Activated CD4-positive, alpha-beta memory T cell treated with anti-CD3 and anti-CD28 coated beads for 36 hours (primary cell): ENCODE measurements around the gene ADD3. TPM values are rescaled to one million over a fixed set of nuclear protein-coding genes. Genes with fewer than 3 reads are reported as not detected.
"Not testable (repeated sequence)": the region's sequence is repeated elsewhere in the genome, so short reads cannot be mapped to it uniquely, and the experiment has no call there.

ENCODE experiments used
- CTCF ChIA-PET: fragments of 350-600 bp; sonication (Branson Sonifier 250); formaldehyde crosslinking; loops from one replicate; lab custom pipeline; 2021; ENCODE audit warnings: antibody characterized with exemption, inconsistent platforms; lab: Charles Lee
- POLR2A ChIA-PET: fragments of 350-600 bp; sonication (Branson Sonifier 250); formaldehyde crosslinking; loops from one replicate; lab custom pipeline; 2021; ENCODE audit warnings: antibody characterized with exemption; lab: Charles Lee
- DNase-seq: peaks from one replicate; pipeline ENCODE4 v3.0.0-alpha.2; 2020
- H3K27ac Mint-ChIP-seq: one replicate; pipeline ENCODE4 v1.8.0; 2021; ENCODE audit warnings: mixed read lengths
- H3K27me3 Mint-ChIP-seq: one replicate; pipeline ENCODE4 v1.8.0; 2021; ENCODE audit warnings: mixed read lengths
- H3K36me3 Mint-ChIP-seq: one replicate; pipeline ENCODE4 v1.8.0; 2021; ENCODE audit warnings: mixed read lengths
- H3K4me1 Mint-ChIP-seq: one replicate; pipeline ENCODE4 v1.8.0; 2021; ENCODE audit warnings: low read depth, mixed read lengths
- H3K4me3 Mint-ChIP-seq: one replicate; pipeline ENCODE4 v1.8.0; 2021; ENCODE audit warnings: mild to moderate bottlenecking, mixed read lengths
- H3K9me3 Mint-ChIP-seq: one replicate; pipeline ENCODE4 v1.8.0; 2021; ENCODE audit warnings: mixed read lengths
- intact Hi-C: fragments of 100-400 bp; cut with micrococcal nuclease; formaldehyde crosslinking; loops from one replicate; pipeline ENCODE4 v1.15.1; 2023
- total RNA-seq, 2 experiments: library from RNA; stranded (reverse); gene quantifications; one replicate each; pipeline ENCODE4 v1.2.3, GENCODE V29; 2021

The ADD3 gene
- total RNA-seq, 2 experiments from 2014 or later, result 92.3 to 93.3 TPM

DNA sequence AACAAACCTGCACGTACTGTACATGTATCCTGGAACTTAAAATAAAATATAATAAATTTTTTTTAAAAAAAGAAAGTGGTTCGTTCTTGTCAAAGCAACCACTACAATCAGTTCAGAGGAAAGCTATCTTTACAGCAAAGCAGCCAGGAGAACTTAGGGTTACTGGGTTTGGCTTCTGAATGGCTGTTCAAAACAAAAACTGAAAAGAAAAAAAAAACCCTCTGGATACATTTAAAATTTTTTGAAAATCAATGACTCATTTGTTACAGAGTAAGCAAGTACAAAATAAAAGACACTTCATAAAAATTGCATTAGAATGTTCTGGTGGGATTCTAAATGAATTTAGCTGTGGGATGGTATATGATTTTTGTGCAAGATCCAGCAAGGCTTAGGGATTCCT lies 28.6 kb upstream of the ADD3 start:
- H3K9me3 Mint-ChIP-seq, result no peaks in the 10 kb centered on the region
- H3K4me3 Mint-ChIP-seq, result no peak overlapping the region
- ChIA-PET POLR2A (no interaction called here), CTCF (interaction anchor here (0.7 to 3.6 kb wide), 22 partner anchors 11 to 310 kb away, joined by 3 to 23 read pairs (median 4); partner anchors contain the start of gene ADD3)
- intact Hi-C loops, result loop anchor here (2.0 kb wide), 2 partner anchors 32 to 158 kb away; no protein-coding TSS in a partner anchor
- no peak overlapping the region for H3K27ac Mint-ChIP-seq
- H3K36me3 Mint-ChIP-seq, result no peaks in the 10 kb centered on the region
- no peak for DNase-seq
- H3K4me1 Mint-ChIP-seq, result peaks cover 4% of the 10 kb centered on the region
- no peaks in the 10 kb centered on the region for H3K27me3 Mint-ChIP-seq

- Mint-ChIP-seq H3K36me3 (peaks cover 3% of the 10 kb centered on the region), H3K27me3 (no peaks in the 10 kb centered on the region), H3K27ac (no peak overlapping the region), H3K4me1 (peaks cover 4% of the 10 kb centered on the region), H3K4me3 (no peak overlapping the region), H3K9me3 (peaks cover 6% of the 10 kb centered on the region)
- ChIA-PET CTCF (interaction anchor here (1.3 kb wide), 1 partner anchor 97 kb away, joined by 5 read pairs; no protein-coding TSS in a partner anchor), POLR2A (no interaction called here)
- intact Hi-C loops, result no loop called here
- no peak for DNase-seq
These were observed 26.1 kb upstream of the ADD3 start for GRCh38 chr10:109981650-109982049.

- peaks cover 3% of the 10 kb centered on the region for H3K36me3 Mint-ChIP-seq
- CTCF ChIA-PET, result interaction anchor here (1.3 to 1.5 kb wide), 2 partner anchors 20 to 98 kb away, joined by 4 to 5 read pairs; no protein-coding TSS in a partner anchor
These were observed 25.7 kb upstream of the ADD3 start for GRCh38 chr10:109982123-109982522.

DNA sequence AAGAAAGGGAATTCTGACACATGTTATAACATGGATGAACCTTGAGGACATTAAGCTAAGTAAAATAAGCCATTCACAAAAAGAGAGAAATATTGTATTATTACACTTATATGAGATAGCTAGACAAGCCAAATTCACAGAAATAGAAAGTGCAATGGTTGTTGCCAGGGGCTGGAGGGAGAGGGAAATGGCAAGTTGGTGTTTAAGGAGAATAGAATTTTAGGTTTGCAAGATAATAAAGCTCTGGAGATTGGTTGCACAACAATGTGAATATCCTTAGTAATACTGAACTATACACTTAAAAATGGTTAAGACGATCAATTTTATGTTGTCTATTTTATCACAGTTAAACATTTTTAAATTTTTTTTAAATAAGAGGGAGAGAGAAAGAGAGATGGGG lies 25.0 kb upstream of the ADD3 start:
- CTCF ChIA-PET, result interaction anchor here (1.3 to 1.5 kb wide), 2 partner anchors 20 to 99 kb away, joined by 4 to 5 read pairs; no protein-coding TSS in a partner anchor
- DNase-seq, result no peak
- POLR2A ChIA-PET, result no interaction called here
- no peak overlapping the region for H3K4me3 Mint-ChIP-seq
- peaks cover 6% of the 10 kb centered on the region for H3K9me3 Mint-ChIP-seq
- H3K36me3 Mint-ChIP-seq, result peaks cover 3% of the 10 kb centered on the region
- H3K27ac Mint-ChIP-seq, result no peak overlapping the region
- H3K4me1 Mint-ChIP-seq, result peaks cover 4% of the 10 kb centered on the region
- intact Hi-C loops, result no loop called here
- H3K27me3 Mint-ChIP-seq, result no peaks in the 10 kb centered on the region

More at GRCh38 chr10:109982123-109982522, 25.7 kb upstream of the ADD3 start:
- POLR2A ChIA-PET, result no interaction called here
- intact Hi-C loops, result no loop called here
- no peak overlapping the region for H3K4me3 Mint-ChIP-seq
- H3K4me1 Mint-ChIP-seq, result peaks cover 4% of the 10 kb centered on the region
- peaks cover 6% of the 10 kb centered on the region for H3K9me3 Mint-ChIP-seq
- no peaks in the 10 kb centered on the region for H3K27me3 Mint-ChIP-seq
- no peak for DNase-seq
- H3K27ac Mint-ChIP-seq, result no peak overlapping the region

GRCh38 chr10:109984013-109984412 lies 23.8 kb upstream of the ADD3 start:
- Mint-ChIP-seq H3K27ac (no peak overlapping the region), H3K4me1 (no peaks in the 10 kb centered on the region), H3K27me3 (no peaks in the 10 kb centered on the region), H3K36me3 (peaks cover 3% of the 10 kb centered on the region), H3K9me3 (peaks cover 6% of the 10 kb centered on the region), H3K4me3 (no peak overlapping the region)
- no peak for DNase-seq
- CTCF ChIA-PET, result interaction anchor here (1.2 kb wide), 1 partner anchor 100 kb away, joined by 3 read pairs; no protein-coding TSS in a partner anchor
- intact Hi-C loops, result no loop called here
- POLR2A ChIA-PET, result no interaction called here

DNA sequence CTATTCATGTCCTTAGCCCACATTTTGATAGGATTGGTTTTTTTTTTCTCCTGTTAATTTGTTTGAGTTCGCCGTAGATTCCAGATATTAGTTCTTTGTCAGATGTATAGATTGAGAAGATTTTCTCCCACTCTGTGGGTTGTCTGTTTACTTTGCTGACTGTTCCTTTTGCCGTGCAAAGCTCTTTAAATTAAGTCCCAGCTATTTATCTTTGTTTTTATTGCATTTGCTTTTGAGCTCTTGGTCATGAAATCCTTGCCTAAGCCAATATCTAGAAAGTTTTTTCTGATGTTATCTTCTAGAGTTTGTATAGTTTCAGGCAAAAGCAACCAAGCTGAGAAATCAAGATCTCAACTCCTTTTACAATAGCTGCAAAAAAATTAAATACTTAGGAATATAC lies 22.0 kb upstream of the ADD3 start:
- CTCF ChIA-PET, H3K27ac Mint-ChIP-seq, DNase-seq, intact Hi-C loops, H3K4me1 Mint-ChIP-seq, H3K4me3 Mint-ChIP-seq, POLR2A ChIA-PET, H3K36me3 Mint-ChIP-seq, H3K9me3 Mint-ChIP-seq, H3K27me3 Mint-ChIP-seq: not testable (repeated sequence)

DNA sequence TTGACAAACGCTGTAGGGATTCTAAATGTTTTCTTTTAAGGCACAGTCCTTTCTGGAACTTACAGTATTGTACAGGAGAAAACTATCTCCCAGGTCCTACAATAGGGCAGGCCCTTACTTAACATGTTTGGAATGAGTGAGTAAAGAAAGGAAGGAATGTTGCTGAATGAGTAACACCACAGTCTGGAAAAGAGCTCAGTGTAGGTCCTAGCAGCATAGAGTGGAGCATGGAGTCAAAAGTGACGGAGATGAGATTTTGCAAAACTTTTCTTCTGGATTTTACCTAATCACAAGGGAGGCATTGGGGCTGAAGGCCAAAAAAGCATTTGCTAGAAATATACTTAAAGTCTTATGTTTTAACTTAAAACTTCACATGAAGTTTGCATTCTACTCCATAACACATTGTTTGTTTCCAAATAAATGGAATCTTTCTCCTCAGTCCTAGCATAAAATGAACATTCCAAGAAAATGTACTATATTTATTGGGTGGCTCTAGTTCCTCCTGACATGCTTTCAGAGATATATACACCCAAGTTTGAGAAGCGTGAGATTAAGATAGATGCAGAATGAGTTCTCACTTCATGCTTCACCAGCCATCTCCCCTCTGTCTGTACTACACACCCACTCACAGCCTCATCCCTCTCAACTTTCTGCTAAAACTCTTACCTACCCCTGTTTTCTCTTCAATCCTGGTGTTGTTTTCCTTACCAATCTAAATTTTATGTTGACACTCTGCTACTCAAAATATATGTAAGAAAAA lies 20.2 kb upstream of the ADD3 start:
- intact Hi-C loops, result no loop called here
- Mint-ChIP-seq H3K27me3 (no peaks in the 10 kb centered on the region), H3K27ac (no peak overlapping the region), H3K9me3 (peaks cover 6% of the 10 kb centered on the region), H3K36me3 (peaks cover 3% of the 10 kb centered on the region), H3K4me1 (peaks cover 2% of the 10 kb centered on the region), H3K4me3 (no peak overlapping the region)
- CTCF ChIA-PET, result interaction anchor here (0.8 kb wide), 1 partner anchor 13 kb away, joined by 4 read pairs; no protein-coding TSS in a partner anchor
- POLR2A ChIA-PET, result no interaction called here
- DNase-seq, result no peak

DNA sequence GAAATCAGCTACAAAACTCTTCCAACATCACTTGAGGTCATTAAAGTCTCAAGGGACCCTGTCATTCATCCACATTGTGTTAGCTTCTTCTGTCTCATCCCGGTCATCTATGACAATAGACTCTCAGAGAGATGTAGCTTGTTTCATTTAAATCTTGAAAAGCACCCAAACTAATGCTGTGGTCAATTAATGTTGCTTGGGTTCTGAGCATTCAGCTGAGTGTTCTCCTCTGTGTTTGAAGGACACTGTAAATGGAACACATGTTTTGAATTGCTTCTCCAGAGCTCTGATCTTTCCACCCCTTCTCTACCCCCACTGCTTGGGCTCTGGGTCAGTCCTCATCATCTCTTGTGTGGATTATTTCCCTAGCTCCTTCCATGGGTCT lies 19.6 kb upstream of the ADD3 start:
- POLR2A ChIA-PET, result no interaction called here
- H3K27me3 Mint-ChIP-seq, result no peaks in the 10 kb centered on the region
- CTCF ChIA-PET, result interaction anchor here (0.7 to 0.8 kb wide), 2 partner anchors 13 to 104 kb away, joined by 3 to 4 read pairs; no protein-coding TSS in a partner anchor
- intact Hi-C loops, result no loop called here
- H3K27ac Mint-ChIP-seq, result no peak overlapping the region
- peaks cover 6% of the 10 kb centered on the region for H3K9me3 Mint-ChIP-seq
- no peak overlapping the region for H3K4me3 Mint-ChIP-seq
- no peak for DNase-seq
- H3K36me3 Mint-ChIP-seq, result peaks cover 3% of the 10 kb centered on the region
- H3K4me1 Mint-ChIP-seq, result peaks cover 4% of the 10 kb centered on the region

GRCh38 chr10:109991266-109991855 lies 16.4 kb upstream of the ADD3 start:
- intact Hi-C loops, result no loop called here
- Mint-ChIP-seq H3K36me3 (no peaks in the 10 kb centered on the region), H3K27me3 (no peaks in the 10 kb centered on the region), H3K27ac (no peak overlapping the region), H3K4me1 (peaks cover 9% of the 10 kb centered on the region), H3K4me3 (no peak overlapping the region), H3K9me3 (no peaks in the 10 kb centered on the region)
- ChIA-PET CTCF (interaction anchor here (0.6 to 2.6 kb wide), 6 partner anchors 12 to 216 kb away, joined by 3 to 10 read pairs (median 3); partner anchors contain the start of genes ADD3 and MXI1), POLR2A (interaction anchor here (0.6 kb wide), 1 partner anchor 150 kb away, joined by 4 read pairs; no protein-coding TSS in a partner anchor)
- no peak for DNase-seq

- CTCF ChIA-PET, result interaction anchor here (1.2 to 2.6 kb wide), 3 partner anchors 13 to 214 kb away, joined by 3 to 10 read pairs (median 8); partner anchors contain the start of gene MXI1
- H3K4me3 Mint-ChIP-seq, result no peak overlapping the region
- peaks cover 14% of the 10 kb centered on the region for H3K4me1 Mint-ChIP-seq
- intact Hi-C loops, result no loop called here
- no peak overlapping the region for H3K27ac Mint-ChIP-seq
- H3K36me3 Mint-ChIP-seq, result no peaks in the 10 kb centered on the region
- POLR2A ChIA-PET, result no interaction called here
- DNase-seq, result no peak
- H3K27me3 Mint-ChIP-seq, result no peaks in the 10 kb centered on the region
- no peaks in the 10 kb centered on the region for H3K9me3 Mint-ChIP-seq
These were observed 15.3 kb upstream of the ADD3 start for GRCh38 chr10:109992485-109992884.

DNA sequence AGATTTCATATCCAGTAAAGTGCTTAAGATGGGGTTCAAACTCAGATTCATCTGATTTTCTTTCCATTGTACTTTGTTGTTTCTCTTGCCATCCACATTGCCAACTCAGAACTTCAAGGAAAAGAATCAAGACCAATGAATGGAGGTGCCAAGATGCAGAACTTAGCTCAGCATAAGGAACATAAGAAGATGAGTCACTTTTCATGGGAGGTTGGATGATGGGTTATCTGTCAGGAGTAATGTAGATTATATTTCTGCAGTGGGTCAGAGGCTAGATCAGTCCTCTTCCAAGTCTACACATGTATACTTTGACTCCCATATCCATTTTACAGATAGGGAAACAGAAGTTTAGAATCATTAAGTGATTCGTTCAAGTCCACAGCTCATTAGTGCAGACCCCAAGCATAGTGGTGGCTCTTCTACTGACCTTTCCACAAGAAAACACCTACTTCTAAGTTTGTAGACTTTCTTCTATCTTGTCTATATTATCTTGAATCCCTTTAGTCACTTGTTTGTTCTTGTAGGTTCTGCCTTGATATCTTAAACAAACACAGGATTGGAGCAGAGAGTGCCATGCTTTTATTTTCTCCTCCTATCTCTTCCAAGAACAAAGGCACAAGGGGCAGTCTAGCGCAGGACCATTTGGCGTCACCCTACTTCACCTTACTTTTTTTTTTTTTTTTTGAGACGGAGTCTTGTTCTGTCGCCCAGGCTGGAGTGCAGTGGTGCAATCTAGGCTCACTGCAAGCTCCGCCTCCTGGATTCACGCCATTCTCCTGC lies 14.0 kb upstream of the ADD3 start:
- no peaks in the 10 kb centered on the region for H3K27me3 Mint-ChIP-seq
- no peaks in the 10 kb centered on the region for H3K9me3 Mint-ChIP-seq
- intact Hi-C loops, result no loop called here
- H3K27ac Mint-ChIP-seq, result no peak overlapping the region
- peaks cover 20% of the 10 kb centered on the region for H3K4me1 Mint-ChIP-seq
- CTCF ChIA-PET, result no interaction called here
- H3K4me3 Mint-ChIP-seq, result no peak overlapping the region
- H3K36me3 Mint-ChIP-seq, result no peaks in the 10 kb centered on the region
- POLR2A ChIA-PET, result no interaction called here
- no peak for DNase-seq
